HCT116 (cell line): Measurements from ENCODE around the gene KLRD1. TPM values are rescaled to one million over a fixed set of nuclear protein-coding genes. Genes with fewer than 3 reads are reported as not detected.
A peak's percentile ranks its signal among the peaks of the same experiment; 100 is the strongest.

Experiments
- ATAC-seq: fragments of 200-7000 bp; cut with Tn5 transposase; 2 replicates; pipeline ENCODE4 v1.9.1; 2020; ENCODE audit warnings: mild to moderate bottlenecking, moderate library complexity
- BruUV-seq: library from RNA; stranded (reverse); fragments of 400-500 nt; replicated peaks from 2 replicates; lab custom pipeline; 2021; lab: Mats Ljungman, UMichigan
- CTCF ChIA-PET: fragments of 300-600 bp; sonication (Branson Sonifier 250); formaldehyde crosslinking; loops from one replicate; lab custom pipeline; 2021; ENCODE audit warnings: antibody characterized with exemption; lab: Charles Lee
- POLR2A ChIA-PET: fragments of 300-600, 350-600 bp; sonication (Branson Sonifier 250); formaldehyde crosslinking; loops from one replicate; lab custom pipeline; 2021; ENCODE audit warnings: antibody characterized with exemption; lab: Charles Lee
- RAD21 ChIA-PET, 2 experiments: fragments of 300-600 bp; sonication (Branson Sonifier 250); formaldehyde crosslinking; loops; one replicate each; lab custom pipeline; 2023; ENCODE audit warnings: low total read pairs in 2 of 2; ENCODE audit not compliant: uncharacterized antibody in 2 of 2, unreplicated experiment in 2 of 2, low non-redundant PET in 1 of 2; lab: Charles Lee
- DNase-seq: peaks from one replicate; pipeline ENCODE4 v3.0.0-alpha.2; 2010; ENCODE audit warnings: low read depth, low spot score
- H2AFZ ChIP-seq: fragments of 200-600 bp; shearing (Covaris generic), sonication (generic); 2 replicates; pipeline ENCODE4 v1.6.1; 2017; ENCODE audit warnings: low read depth, mixed run types, mixed read lengths, antibody characterized with exemption, low read length; ENCODE audit not compliant: poor library complexity, severe bottlenecking
- H3K27ac ChIP-seq: 2 replicates; pipeline ENCODE4 v1.5.1; 2012; ENCODE audit warnings: low read depth, low read length
- H3K27me3 ChIP-seq: fragments of 200-600 bp; sonication (generic); 2 replicates; pipeline ENCODE4 v1.6.1; 2016; ENCODE audit warnings: mixed run types, low read length, mixed read lengths; ENCODE audit not compliant: insufficient read depth
- H3K36me3 ChIP-seq, 2 experiments: fragments of 200-500 bp in 1 of 2; fragments of 200-600 bp in 1 of 2; sonication (Bioruptor generic) in 1 of 2; sonication (generic) in 1 of 2; 2 replicates each; pipeline versions ENCODE4 v1.5.1 to v1.6.1; 2014 to 2016; ENCODE audit warnings: low read length in 2 of 2, inconsistent platforms in 1 of 2, mixed read lengths in 1 of 2, mixed run types in 1 of 2; ENCODE audit not compliant: insufficient read depth in 2 of 2, control insufficient read depth in 1 of 2
- H3K4me1 ChIP-seq, 2 experiments: fragments of 200-600 bp in 1 of 2; sonication (generic) in 1 of 2; 2 replicates each; pipeline versions ENCODE4 v1.5.1 to v1.6.1; 2012 to 2017; ENCODE audit warnings: low read length in 2 of 2, inconsistent platforms in 1 of 2, mild to moderate bottlenecking in 1 of 2, mixed read lengths in 1 of 2, mixed run types in 1 of 2, moderate library complexity in 1 of 2; ENCODE audit not compliant: insufficient read depth in 2 of 2, control insufficient read depth in 1 of 2
- H3K4me2 ChIP-seq: fragments of 200-600 bp; sonication (generic); 2 replicates; pipeline ENCODE4 v1.6.1; 2017; ENCODE audit warnings: mixed run types, low read length, mixed read lengths
- H3K4me3 ChIP-seq, 2 experiments: fragments of 200-600 bp in 1 of 2; sonication (generic) in 1 of 2; replicated peaks in 1 of 2; 2 replicates each; pipeline ENCODE4 v1.5.1; 2011 to 2016; ENCODE audit warnings: low read length in 2 of 2, control low read depth in 1 of 2, low read depth in 1 of 2, mild to moderate bottlenecking in 1 of 2, mixed read lengths in 1 of 2, mixed run types in 1 of 2
- H3K79me2 ChIP-seq: fragments of 200-600 bp; sonication (generic); 2 replicates; pipeline ENCODE4 v1.6.1; 2017; ENCODE audit warnings: mild to moderate bottlenecking, mixed run types, low read length, moderate library complexity, mixed read lengths; ENCODE audit not compliant: insufficient read depth
- H3K9ac ChIP-seq: fragments of 200-600 bp; sonication (generic); 2 replicates; pipeline ENCODE4 v1.6.1; 2016; ENCODE audit warnings: low read length, mixed read lengths
- H3K9me2 ChIP-seq: fragments of 200-600 bp; sonication (generic), shearing (Covaris generic); 2 replicates; pipeline ENCODE4 v1.6.1; 2017; ENCODE audit warnings: mixed run types, mild to moderate bottlenecking, moderate library complexity; ENCODE audit not compliant: insufficient read depth
- H3K9me3 ChIP-seq, 2 experiments: fragments of 200-500 bp in 1 of 2; fragments of 200-600 bp in 1 of 2; sonication (Bioruptor generic) in 1 of 2; sonication (generic) in 1 of 2; 2 replicates each; pipeline ENCODE4 v1.6.1; 2014 to 2017; ENCODE audit warnings: low read length in 2 of 2, mixed read lengths in 2 of 2, inconsistent platforms in 1 of 2, low read depth in 1 of 2, mild to moderate bottlenecking in 1 of 2, mixed run types in 1 of 2, moderate library complexity in 1 of 2; ENCODE audit not compliant: control insufficient read depth in 1 of 2, insufficient read depth in 1 of 2
- H4K20me1 ChIP-seq: fragments of 200-600 bp; sonication (generic), shearing (Covaris generic); 2 replicates; pipeline ENCODE4 v1.6.1; 2017; ENCODE audit warnings: mixed run types, mild to moderate bottlenecking, moderate library complexity; ENCODE audit not compliant: insufficient read depth
- CEBPB ChIP-seq: IDR thresholded peaks from 2 replicates; pipeline ENCODE4 v1.6.1; 2012; ENCODE audit warnings: low read depth
- ELF1 ChIP-seq: IDR thresholded peaks from 2 replicates; pipeline ENCODE4 v1.6.1; 2012; ENCODE audit warnings: low read depth, borderline replicate concordance
- JUND ChIP-seq: IDR thresholded peaks from 2 replicates; pipeline ENCODE4 v1.6.1; 2012
- POLR2A ChIP-seq: IDR thresholded peaks from 2 replicates; pipeline ENCODE4 v1.7.0; 2011; ENCODE audit warnings: borderline replicate concordance; ENCODE audit not compliant: insufficient read depth, insufficient read length; ENCODE audit errors: extremely low read depth
- SIN3A ChIP-seq: IDR thresholded peaks from 2 replicates; pipeline ENCODE4 v1.6.1; 2012; ENCODE audit warnings: low read depth
- YY1 ChIP-seq: IDR thresholded peaks from 2 replicates; pipeline ENCODE4 v1.6.1; 2011; ENCODE audit warnings: low read length, low read depth, moderate library complexity, mild to moderate bottlenecking; ENCODE audit not compliant: insufficient replicate concordance; ENCODE audit errors: extremely low read depth
- intact Hi-C: fragments of 100-400 bp; cut with micrococcal nuclease; formaldehyde crosslinking; loops from 2 replicates; pipeline ENCODE4 v1.10.0; 2022
- total RNA-seq: library from RNA; stranded (reverse); gene quantifications from one replicate; pipeline ENCODE4 v1.2.1, GENCODE V29; 2021; ENCODE audit not compliant: unreplicated experiment
- TF ChIP-seq, protein P1 (sequence below): IDR thresholded peaks from 2 replicates; pipeline ENCODE4 v1.6.1; 2012
- TF ChIP-seq, protein P2 (sequence below), 3 experiments: fragments of 200-600 bp in 1 of 3; sonication (generic) in 1 of 3; IDR thresholded peaks in 2 of 3; conservative IDR thresholded peaks in 1 of 3; 2 replicates each; pipeline ENCODE4 v1.5.1; 2012 to 2017; ENCODE audit warnings: low read depth in 2 of 3, low read length in 2 of 3, antibody characterized with exemption in 1 of 3, borderline replicate concordance in 1 of 3, control low read depth in 1 of 3, mild to moderate bottlenecking in 1 of 3, mixed read lengths in 1 of 3, mixed run types in 1 of 3, moderate library complexity in 1 of 3; ENCODE audit not compliant: insufficient read depth in 1 of 3
- TF ChIP-seq, protein P3 (sequence below): IDR thresholded peaks from 2 replicates; pipeline ENCODE4 v1.6.1; 2011; ENCODE audit warnings: mild to moderate bottlenecking, low read length, moderate library complexity; ENCODE audit not compliant: insufficient replicate concordance; ENCODE audit errors: extremely low read depth
- TF ChIP-seq, protein P4 (sequence below): IDR thresholded peaks from 2 replicates; pipeline ENCODE4 v1.6.1; 2012; ENCODE audit warnings: low read depth

KLRD1 gene
- total RNA-seq, 1 experiment from 2014 or later = 0.27 TPM

DNA sequence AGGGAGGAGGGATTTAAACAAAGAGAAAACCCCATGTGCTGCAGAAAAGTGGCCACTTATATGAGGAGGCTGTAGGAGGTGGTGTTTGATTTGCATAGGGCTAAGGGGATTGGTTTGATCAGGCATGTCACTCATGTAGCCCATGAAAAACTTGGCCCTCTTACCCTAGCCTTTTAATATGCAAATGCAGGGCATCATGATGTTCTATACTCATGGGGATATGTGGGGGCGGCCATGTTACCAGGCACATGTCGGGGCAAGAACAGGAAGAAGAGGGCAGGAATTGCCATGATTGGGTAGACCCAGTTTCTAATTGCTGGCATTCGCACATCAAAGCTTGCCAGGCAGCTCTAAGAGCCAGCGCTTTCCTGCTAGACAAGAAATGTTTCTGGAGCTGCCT is 53.4 kb downstream of the KLRD1 start:
- Histone ChIP-seq H3K9me3 (no peaks in the 10 kb centered on the region), H2AFZ (no peak overlapping the region), H3K79me2 (no peaks in the 10 kb centered on the region), H3K4me3 (no peak overlapping the region), H4K20me1 (no peaks in the 10 kb centered on the region), H3K27ac (peak overlapping the region; percentile 89), H3K36me3 (no peaks in the 10 kb centered on the region), H3K4me2 (peak overlapping the region; percentile 90), H3K27me3 (no peaks in the 10 kb centered on the region), H3K4me1 (peaks cover 26 to 44% of the 10 kb centered on the region in 2 experiments; a peak in 3 of 4 replicates), H3K9ac (no peak overlapping the region), H3K9me2 (no peaks in the 10 kb centered on the region)
- TF ChIP-seq, protein P1, sequence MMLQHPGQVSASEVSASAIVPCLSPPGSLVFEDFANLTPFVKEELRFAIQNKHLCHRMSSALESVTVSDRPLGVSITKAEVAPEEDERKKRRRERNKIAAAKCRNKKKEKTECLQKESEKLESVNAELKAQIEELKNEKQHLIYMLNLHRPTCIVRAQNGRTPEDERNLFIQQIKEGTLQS = no peak
- peak; percentile 26 for TF ChIP-seq YY1
- ATAC-seq = no peak
- intact Hi-C loops = no loop called here
- DNase-seq = no peak
- RAD21 ChIA-PET = no interaction called here
- POLR2A ChIA-PET = no interaction called here
- CTCF ChIA-PET = interaction anchor here (1.2 kb wide), 1 partner anchor 389 kb away, joined by 3 read pairs; no protein-coding TSS in a partner anchor
- BruUV-seq = no TSS peak

DNA sequence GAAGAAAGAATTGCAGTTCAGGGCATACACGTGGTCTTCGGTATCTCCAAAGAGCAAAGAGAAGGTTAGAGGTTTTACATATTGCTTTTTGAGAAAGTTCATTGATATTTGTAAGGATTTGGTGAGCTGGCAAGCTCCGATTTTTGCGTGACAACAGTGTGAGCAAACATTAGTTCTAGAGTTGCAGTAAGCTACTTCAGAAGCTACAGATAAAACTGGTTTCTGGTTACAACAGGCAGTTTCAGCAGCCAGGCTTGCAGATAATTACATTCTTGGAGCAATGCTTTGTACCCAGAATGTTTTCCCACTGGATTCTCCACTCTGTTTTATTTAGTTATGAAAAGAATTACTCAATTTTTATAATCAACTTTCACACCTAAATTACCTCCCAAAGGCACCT is 54.0 kb downstream of the KLRD1 start:
- Histone ChIP-seq H2AFZ (peak overlapping the region; percentile 83), H4K20me1 (no peaks in the 10 kb centered on the region), H3K27me3 (no peaks in the 10 kb centered on the region), H3K9ac (peak overlapping the region; percentile 29), H3K9me2 (no peaks in the 10 kb centered on the region), H3K9me3 (no peaks in the 10 kb centered on the region), H3K79me2 (no peaks in the 10 kb centered on the region), H3K36me3 (no peaks in the 10 kb centered on the region), H3K4me3 (no peak overlapping the region), H3K4me1 (peaks cover 31 to 50% of the 10 kb centered on the region in 2 experiments; a peak in 3 of 4 replicates), H3K27ac (peak overlapping the region; percentile 89), H3K4me2 (peak overlapping the region; percentile 90)
- ChIA-PET CTCF (interaction anchor here (1.2 kb wide), 1 partner anchor 389 kb away, joined by 3 read pairs; no protein-coding TSS in a partner anchor), POLR2A (no interaction called here), RAD21 (no interaction called here)
- intact Hi-C loops = no loop called here
- no TSS peak for BruUV-seq
- no peak for DNase-seq
- ATAC-seq = no peak
- TF ChIP-seq, protein P2, sequence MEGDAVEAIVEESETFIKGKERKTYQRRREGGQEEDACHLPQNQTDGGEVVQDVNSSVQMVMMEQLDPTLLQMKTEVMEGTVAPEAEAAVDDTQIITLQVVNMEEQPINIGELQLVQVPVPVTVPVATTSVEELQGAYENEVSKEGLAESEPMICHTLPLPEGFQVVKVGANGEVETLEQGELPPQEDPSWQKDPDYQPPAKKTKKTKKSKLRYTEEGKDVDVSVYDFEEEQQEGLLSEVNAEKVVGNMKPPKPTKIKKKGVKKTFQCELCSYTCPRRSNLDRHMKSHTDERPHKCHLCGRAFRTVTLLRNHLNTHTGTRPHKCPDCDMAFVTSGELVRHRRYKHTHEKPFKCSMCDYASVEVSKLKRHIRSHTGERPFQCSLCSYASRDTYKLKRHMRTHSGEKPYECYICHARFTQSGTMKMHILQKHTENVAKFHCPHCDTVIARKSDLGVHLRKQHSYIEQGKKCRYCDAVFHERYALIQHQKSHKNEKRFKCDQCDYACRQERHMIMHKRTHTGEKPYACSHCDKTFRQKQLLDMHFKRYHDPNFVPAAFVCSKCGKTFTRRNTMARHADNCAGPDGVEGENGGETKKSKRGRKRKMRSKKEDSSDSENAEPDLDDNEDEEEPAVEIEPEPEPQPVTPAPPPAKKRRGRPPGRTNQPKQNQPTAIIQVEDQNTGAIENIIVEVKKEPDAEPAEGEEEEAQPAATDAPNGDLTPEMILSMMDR (IDR thresholded peaks at IDR 0.05 in 2 of 3, conservative IDR thresholded peaks at IDR 0.05 in 1 of 3; ENCODE audit: borderline replicate concordance in 1 of 3, insufficient read depth in 1 of 3, low read depth in 2 of 3, low read length in 2 of 3) = no peak
- TF ChIP-seq, protein P3, sequence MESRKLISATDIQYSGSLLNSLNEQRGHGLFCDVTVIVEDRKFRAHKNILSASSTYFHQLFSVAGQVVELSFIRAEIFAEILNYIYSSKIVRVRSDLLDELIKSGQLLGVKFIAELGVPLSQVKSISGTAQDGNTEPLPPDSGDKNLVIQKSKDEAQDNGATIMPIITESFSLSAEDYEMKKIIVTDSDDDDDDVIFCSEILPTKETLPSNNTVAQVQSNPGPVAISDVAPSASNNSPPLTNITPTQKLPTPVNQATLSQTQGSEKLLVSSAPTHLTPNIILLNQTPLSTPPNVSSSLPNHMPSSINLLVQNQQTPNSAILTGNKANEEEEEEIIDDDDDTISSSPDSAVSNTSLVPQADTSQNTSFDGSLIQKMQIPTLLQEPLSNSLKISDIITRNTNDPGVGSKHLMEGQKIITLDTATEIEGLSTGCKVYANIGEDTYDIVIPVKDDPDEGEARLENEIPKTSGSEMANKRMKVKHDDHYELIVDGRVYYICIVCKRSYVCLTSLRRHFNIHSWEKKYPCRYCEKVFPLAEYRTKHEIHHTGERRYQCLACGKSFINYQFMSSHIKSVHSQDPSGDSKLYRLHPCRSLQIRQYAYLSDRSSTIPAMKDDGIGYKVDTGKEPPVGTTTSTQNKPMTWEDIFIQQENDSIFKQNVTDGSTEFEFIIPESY = no peak
- TF ChIP-seq ELF1 (no peak), CEBPB (no peak), JUND (no peak), SIN3A (no peak), POLR2A (no peak), YY1 (no peak)
- TF ChIP-seq, protein P1 = no peak
- TF ChIP-seq, protein P4, sequence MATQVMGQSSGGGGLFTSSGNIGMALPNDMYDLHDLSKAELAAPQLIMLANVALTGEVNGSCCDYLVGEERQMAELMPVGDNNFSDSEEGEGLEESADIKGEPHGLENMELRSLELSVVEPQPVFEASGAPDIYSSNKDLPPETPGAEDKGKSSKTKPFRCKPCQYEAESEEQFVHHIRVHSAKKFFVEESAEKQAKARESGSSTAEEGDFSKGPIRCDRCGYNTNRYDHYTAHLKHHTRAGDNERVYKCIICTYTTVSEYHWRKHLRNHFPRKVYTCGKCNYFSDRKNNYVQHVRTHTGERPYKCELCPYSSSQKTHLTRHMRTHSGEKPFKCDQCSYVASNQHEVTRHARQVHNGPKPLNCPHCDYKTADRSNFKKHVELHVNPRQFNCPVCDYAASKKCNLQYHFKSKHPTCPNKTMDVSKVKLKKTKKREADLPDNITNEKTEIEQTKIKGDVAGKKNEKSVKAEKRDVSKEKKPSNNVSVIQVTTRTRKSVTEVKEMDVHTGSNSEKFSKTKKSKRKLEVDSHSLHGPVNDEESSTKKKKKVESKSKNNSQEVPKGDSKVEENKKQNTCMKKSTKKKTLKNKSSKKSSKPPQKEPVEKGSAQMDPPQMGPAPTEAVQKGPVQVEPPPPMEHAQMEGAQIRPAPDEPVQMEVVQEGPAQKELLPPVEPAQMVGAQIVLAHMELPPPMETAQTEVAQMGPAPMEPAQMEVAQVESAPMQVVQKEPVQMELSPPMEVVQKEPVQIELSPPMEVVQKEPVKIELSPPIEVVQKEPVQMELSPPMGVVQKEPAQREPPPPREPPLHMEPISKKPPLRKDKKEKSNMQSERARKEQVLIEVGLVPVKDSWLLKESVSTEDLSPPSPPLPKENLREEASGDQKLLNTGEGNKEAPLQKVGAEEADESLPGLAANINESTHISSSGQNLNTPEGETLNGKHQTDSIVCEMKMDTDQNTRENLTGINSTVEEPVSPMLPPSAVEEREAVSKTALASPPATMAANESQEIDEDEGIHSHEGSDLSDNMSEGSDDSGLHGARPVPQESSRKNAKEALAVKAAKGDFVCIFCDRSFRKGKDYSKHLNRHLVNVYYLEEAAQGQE = no peak
